HL-60 (cell line): ENCODE measurements around the gene RNASEL.

ENCODE experiments used
- DNase-seq, 2 experiments: peaks; one replicate each; pipeline ENCODE4 v3.0.0-alpha.2; 2010 to 2020; ENCODE audit warnings: low read depth in 1 of 2, low spot score in 1 of 2
- H3K27ac ChIP-seq: fragments of 250-450 bp; sonication (Bioruptor Pico); replicated peaks from 2 replicates; pipeline ENCODE4 v1.5.1; 2020; ENCODE audit warnings: mild to moderate bottlenecking, moderate library complexity
- H3K27me3 ChIP-seq: fragments of 250-450 bp; sonication (Bioruptor Pico); 2 replicates; pipeline ENCODE4 v1.5.1; 2021; ENCODE audit warnings: mild to moderate bottlenecking, moderate library complexity; ENCODE audit not compliant: insufficient read depth, poor library complexity, severe bottlenecking
- H3K4me3 ChIP-seq: replicated peaks from 2 replicates; pipeline ENCODE4 v1.5.1; 2011; ENCODE audit warnings: mild to moderate bottlenecking, control low read depth, low read length; ENCODE audit not compliant: insufficient read depth
- CTCF ChIP-seq: IDR thresholded peaks from one replicate; pipeline ENCODE4 v1.5.1; 2011; ENCODE audit warnings: low read length, control low read depth, inconsistent platforms; ENCODE audit not compliant: insufficient read depth
- GABPA ChIP-seq: IDR thresholded peaks from 2 replicates; pipeline ENCODE4 v1.6.1; 2012; ENCODE audit warnings: low read depth
- POLR2AphosphoS5 ChIP-seq: IDR thresholded peaks from 2 replicates; pipeline ENCODE4 v1.6.1; 2012; ENCODE audit warnings: low read depth
- SPI1 ChIP-seq: IDR thresholded peaks from 2 replicates; pipeline ENCODE4 v1.6.1; 2012; ENCODE audit warnings: low read depth, mild to moderate bottlenecking, borderline replicate concordance
- TF ChIP-seq, protein P1 (sequence below): IDR thresholded peaks from 2 replicates; pipeline ENCODE4 v1.6.1; 2012; ENCODE audit warnings: low read depth; ENCODE audit not compliant: insufficient replicate concordance

The RNASEL gene

DNA sequence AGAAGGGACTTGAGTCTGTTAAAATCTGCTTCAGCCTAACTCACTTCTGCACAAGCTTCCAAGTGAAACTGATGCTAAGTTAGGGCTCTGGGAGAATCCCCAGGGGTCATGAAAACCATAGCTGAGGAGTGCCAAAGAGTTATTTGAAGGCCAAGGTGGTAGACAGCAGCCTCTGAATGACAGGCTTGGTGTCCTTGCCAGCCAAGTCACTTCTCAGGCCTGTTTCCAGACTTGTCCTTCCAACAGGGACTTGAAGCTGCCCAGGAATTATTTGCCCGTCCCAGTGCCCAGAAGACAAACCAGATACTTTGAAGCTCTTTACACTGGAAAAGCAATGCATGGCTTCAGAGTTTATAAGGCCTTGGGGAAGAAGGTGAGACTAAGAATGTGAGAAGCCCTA, 33.6 kb downstream of the RNASEL start:
- no peak for DNase-seq
- H3K27me3 ChIP-seq = no peaks in the 10 kb centered on the region
- TF ChIP-seq GABPA = no peak
- TF ChIP-seq CTCF = no peak
- TF ChIP-seq, protein P1, sequence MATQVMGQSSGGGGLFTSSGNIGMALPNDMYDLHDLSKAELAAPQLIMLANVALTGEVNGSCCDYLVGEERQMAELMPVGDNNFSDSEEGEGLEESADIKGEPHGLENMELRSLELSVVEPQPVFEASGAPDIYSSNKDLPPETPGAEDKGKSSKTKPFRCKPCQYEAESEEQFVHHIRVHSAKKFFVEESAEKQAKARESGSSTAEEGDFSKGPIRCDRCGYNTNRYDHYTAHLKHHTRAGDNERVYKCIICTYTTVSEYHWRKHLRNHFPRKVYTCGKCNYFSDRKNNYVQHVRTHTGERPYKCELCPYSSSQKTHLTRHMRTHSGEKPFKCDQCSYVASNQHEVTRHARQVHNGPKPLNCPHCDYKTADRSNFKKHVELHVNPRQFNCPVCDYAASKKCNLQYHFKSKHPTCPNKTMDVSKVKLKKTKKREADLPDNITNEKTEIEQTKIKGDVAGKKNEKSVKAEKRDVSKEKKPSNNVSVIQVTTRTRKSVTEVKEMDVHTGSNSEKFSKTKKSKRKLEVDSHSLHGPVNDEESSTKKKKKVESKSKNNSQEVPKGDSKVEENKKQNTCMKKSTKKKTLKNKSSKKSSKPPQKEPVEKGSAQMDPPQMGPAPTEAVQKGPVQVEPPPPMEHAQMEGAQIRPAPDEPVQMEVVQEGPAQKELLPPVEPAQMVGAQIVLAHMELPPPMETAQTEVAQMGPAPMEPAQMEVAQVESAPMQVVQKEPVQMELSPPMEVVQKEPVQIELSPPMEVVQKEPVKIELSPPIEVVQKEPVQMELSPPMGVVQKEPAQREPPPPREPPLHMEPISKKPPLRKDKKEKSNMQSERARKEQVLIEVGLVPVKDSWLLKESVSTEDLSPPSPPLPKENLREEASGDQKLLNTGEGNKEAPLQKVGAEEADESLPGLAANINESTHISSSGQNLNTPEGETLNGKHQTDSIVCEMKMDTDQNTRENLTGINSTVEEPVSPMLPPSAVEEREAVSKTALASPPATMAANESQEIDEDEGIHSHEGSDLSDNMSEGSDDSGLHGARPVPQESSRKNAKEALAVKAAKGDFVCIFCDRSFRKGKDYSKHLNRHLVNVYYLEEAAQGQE = no peak
- TF ChIP-seq POLR2AphosphoS5 = no peak
- H3K27ac ChIP-seq = no peak overlapping the region
- H3K4me3 ChIP-seq = no peak overlapping the region

DNA sequence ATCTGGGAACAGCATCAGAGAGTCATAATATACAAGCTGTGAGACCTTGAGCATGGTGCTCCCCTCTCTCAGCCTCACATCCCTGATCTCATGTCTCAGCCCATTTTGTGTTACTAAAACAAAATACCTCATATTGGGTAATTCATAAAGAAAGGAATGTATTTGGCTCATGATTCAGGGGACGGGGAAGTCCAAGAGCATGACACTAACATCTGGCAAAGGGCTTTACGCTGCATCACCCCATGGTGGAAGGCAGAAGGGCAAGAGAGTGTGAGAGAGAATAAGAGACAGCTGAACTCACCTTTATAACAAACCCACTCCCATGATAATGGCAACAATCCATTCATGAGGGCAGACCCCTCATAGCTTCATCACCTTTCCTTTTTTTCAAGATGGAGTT, 36.5 kb downstream of the RNASEL start:
- Histone ChIP-seq H3K27ac (no peak overlapping the region), H3K27me3 (no peaks in the 10 kb centered on the region), H3K4me3 (no peak overlapping the region)
- no peak for DNase-seq
- TF ChIP-seq, protein P1 = no peak
- TF ChIP-seq SPI1 (no peak), POLR2AphosphoS5 (no peak), CTCF (no peak), GABPA (no peak)

GRCh38 chr1:182549811-182550210, 39.2 kb downstream of the RNASEL start:
- no peak for DNase-seq
- H3K4me3 ChIP-seq = no peak overlapping the region
- no peak overlapping the region for H3K27ac ChIP-seq
- H3K27me3 ChIP-seq = no peaks in the 10 kb centered on the region
- TF ChIP-seq GABPA (no peak), SPI1 (no peak), POLR2AphosphoS5 (no peak), CTCF (no peak)
- TF ChIP-seq, protein P1 = no peak
